ENCODE data around the gene USP6NL. TPM values are rescaled to one million over a fixed set of nuclear protein-coding genes. Genes with fewer than 3 reads are reported as not detected.

The USP6NL gene
- polyA plus RNA-seq, 1 donor (not counting 4 experiments of a cell fraction or from before 2014, with no cell fraction given) = 8.7 TPM

GRCh38 chr10:11636697-11637303 lies 25.4 kb upstream of the USP6NL start:
- FAIRE-seq = no peak
- Histone ChIP-seq H3K4me2 (ENCODE audit: control insufficient read depth, extremely low read depth, insufficient read depth, low read depth, low read length) (no peak overlapping the region), H3K27ac (ENCODE audit: control insufficient read depth, insufficient read depth, low read length) (no peak overlapping the region), H4K20me1 (ENCODE audit: control insufficient read depth, extremely low read depth, insufficient read depth, low read length) (no peaks in the 10 kb centered on the region), H3K36me3 (ENCODE audit: control insufficient read depth in 2 of 2, extremely low read depth in 1 of 2, insufficient read depth in 2 of 2, low read length in 2 of 2) (no peaks in the 10 kb centered on the region), H2AFZ (ENCODE audit: control insufficient read depth, low read length) (no peak overlapping the region), H3K79me2 (ENCODE audit: control insufficient read depth, insufficient read depth, low read length) (no peaks in the 10 kb centered on the region), H3K9me3 (ENCODE audit: control insufficient read depth, low read depth, low read length) (no peaks in the 10 kb centered on the region), H3K9ac (ENCODE audit: control insufficient read depth, extremely low read depth, insufficient read depth, low read length) (no peak overlapping the region), H3K4me1 (ENCODE audit: control insufficient read depth, extremely low read depth, insufficient read depth, low read length) (no peaks in the 10 kb centered on the region), H3K9me1 (ENCODE audit: control insufficient read depth, extremely low read depth, insufficient read depth, low read length) (no peaks in the 10 kb centered on the region), H3K27me3 (ENCODE audit: control insufficient read depth, extremely low read depth, insufficient read depth, low read length) (peaks cover 5% of the 10 kb centered on the region), H3K4me3 (ENCODE audit: control insufficient read depth in 2 of 3, extremely low read depth in 1 of 3, insufficient read depth in 2 of 3, low read depth in 1 of 3, low read length in 3 of 3) (no peak overlapping the region)
- DNase-seq (ENCODE audit: low read depth, low spot score) = no peak
- TF ChIP-seq CTCF (optimal IDR thresholded peaks at IDR 0.05 in 1 of 3, IDR thresholded peaks at IDR 0.05 in 1 of 3, conservative IDR thresholded peaks at IDR 0.05 in 1 of 3; ENCODE audit: extremely low read depth in 1 of 3, insufficient read depth in 2 of 3, low read length in 3 of 3) (no peak), EZH2 (IDR thresholded peaks at IDR 0.05; ENCODE audit: low read length) (no peak)
- dilution Hi-C loops (cut with MboI; ENCODE audit: extremely low pct_ligation_motif_present, low sequenced_read_pairs) = no loop called here

- Histone ChIP-seq H3K4me1 (ENCODE audit: control insufficient read depth, extremely low read depth, insufficient read depth, low read length) (no peaks in the 10 kb centered on the region), H2AFZ (ENCODE audit: control insufficient read depth, low read length) (no peak overlapping the region), H3K9me1 (ENCODE audit: control insufficient read depth, extremely low read depth, insufficient read depth, low read length) (no peaks in the 10 kb centered on the region), H4K20me1 (ENCODE audit: control insufficient read depth, extremely low read depth, insufficient read depth, low read length) (no peaks in the 10 kb centered on the region), H3K4me3 (ENCODE audit: control insufficient read depth in 2 of 3, extremely low read depth in 1 of 3, insufficient read depth in 2 of 3, low read depth in 1 of 3, low read length in 3 of 3) (no peak overlapping the region), H3K27me3 (ENCODE audit: control insufficient read depth, extremely low read depth, insufficient read depth, low read length) (no peaks in the 10 kb centered on the region), H3K9me3 (ENCODE audit: control insufficient read depth, low read depth, low read length) (no peaks in the 10 kb centered on the region), H3K9ac (ENCODE audit: control insufficient read depth, extremely low read depth, insufficient read depth, low read length) (no peak overlapping the region), H3K27ac (ENCODE audit: control insufficient read depth, insufficient read depth, low read length) (no peak overlapping the region), H3K4me2 (ENCODE audit: control insufficient read depth, extremely low read depth, insufficient read depth, low read depth, low read length) (no peak overlapping the region), H3K36me3 (ENCODE audit: control insufficient read depth in 2 of 2, extremely low read depth in 1 of 2, insufficient read depth in 2 of 2, low read length in 2 of 2) (no peaks in the 10 kb centered on the region), H3K79me2 (ENCODE audit: control insufficient read depth, insufficient read depth, low read length) (no peaks in the 10 kb centered on the region)
- no peak for DNase-seq (ENCODE audit: low read depth, low spot score)
- dilution Hi-C loops (cut with MboI; ENCODE audit: extremely low pct_ligation_motif_present, low sequenced_read_pairs) = no loop called here
- TF ChIP-seq EZH2 (IDR thresholded peaks at IDR 0.05; ENCODE audit: low read length) = no peak
- no peak for TF ChIP-seq CTCF (optimal IDR thresholded peaks at IDR 0.05 in 1 of 3, IDR thresholded peaks at IDR 0.05 in 1 of 3, conservative IDR thresholded peaks at IDR 0.05 in 1 of 3; ENCODE audit: extremely low read depth in 1 of 3, insufficient read depth in 2 of 3, low read length in 3 of 3)
- FAIRE-seq = no peak
Observed at GRCh38 chr10:11631890-11632587, 20.6 kb upstream of the USP6NL start.
